GM12872 (cell line): ENCODE results near the gene BRSK2.

ENCODE experiments used
- CTCF ChIP-seq: IDR thresholded peaks from 3 replicates; pipeline ENCODE4 v1.5.1; 2011; ENCODE audit warnings: low read depth, mild to moderate bottlenecking, low read length, moderate library complexity; ENCODE audit not compliant: insufficient read depth

BRSK2 gene

GRCh38 chr11:1368966-1369365 lies 20.8 kb upstream of the BRSK2 start:
- TF ChIP-seq CTCF: no peak

DNA sequence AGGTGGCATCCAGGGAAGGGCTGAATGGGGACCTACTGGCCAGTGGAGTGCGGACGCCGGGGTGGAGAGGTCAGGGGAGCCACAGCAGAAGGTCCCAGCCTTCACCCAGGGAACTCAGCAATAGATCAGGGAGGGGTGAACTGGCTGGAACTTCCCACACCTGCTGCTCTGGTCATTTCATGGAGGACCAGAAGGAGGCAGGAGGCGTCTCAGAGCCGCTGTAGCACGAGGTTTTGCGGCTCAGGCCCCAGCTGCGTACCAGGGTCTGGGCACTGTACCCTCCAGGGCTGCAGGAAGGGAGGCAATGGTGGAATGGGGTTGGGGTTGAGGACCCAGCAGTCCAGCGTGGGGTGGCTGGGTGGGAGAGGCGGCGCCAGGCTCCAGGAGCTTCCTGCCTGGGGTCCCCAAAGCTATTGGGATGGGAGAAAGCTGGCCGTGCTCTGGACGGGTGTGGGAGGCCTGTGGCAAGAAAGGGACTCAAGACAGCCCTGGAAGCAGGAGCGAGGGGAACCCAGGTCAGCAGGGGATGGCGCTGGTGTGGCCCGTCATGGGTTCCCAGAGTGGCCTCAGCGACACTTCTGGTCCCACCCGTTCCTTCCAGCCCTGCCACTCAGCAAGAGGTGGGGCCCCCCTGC lies 20.2 kb upstream of the BRSK2 start:
- no peak for TF ChIP-seq CTCF

DNA sequence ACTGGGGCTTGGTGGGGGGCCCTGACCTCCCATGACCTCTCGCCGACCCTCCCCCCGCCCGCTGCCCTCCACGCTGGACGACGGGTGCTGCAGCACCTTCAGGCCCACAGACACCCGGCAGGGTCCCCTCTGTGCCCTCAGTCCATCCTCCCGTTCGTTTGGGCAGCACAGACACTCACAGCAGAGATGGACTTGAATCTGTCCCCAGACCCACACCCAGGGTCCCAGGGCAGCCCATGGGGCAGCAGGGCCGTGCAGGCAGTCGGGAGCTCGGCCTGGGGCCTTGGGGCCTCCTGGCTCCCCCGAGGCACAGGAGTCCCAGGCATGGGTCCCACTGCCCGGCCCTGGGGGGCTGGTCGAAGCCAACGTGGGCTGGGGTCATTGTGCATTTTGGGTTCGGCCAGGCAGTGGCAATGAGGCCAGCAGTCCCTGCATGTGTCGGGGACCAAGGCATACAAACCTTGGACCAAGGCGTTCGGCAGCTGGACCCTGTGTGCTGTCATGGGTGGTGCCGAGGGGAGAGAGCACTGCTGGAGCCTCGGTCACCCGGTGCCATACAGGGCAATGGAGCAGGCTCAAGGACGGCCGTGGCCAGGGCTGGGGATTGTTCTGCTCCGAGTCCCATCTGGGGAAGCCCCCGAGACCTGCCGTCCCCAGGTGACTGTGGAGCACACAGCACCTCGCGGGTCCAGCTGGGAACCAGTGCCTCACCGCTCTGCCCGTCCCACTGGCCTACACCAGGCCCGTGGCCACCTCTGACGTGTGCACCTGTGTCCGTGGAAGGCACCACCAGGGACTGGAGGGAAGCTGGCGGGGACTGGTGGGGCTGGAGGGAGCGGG lies 19.3 kb upstream of the BRSK2 start:
- no peak for TF ChIP-seq CTCF

DNA sequence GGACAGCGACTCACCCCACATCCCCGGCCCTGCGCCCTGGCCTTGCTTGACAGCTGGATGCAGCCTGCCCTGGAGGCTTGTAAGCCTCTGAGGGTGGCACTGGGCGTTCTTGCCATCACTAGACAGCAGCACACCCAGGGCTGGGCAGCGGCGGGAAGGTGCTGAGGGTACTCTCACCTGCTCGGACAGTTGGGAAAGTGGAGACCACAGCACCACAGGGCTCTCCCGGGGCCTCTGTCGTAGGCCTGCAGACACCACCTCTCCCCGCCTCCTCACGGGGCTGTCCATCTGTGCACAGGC lies 18.8 kb upstream of the BRSK2 start:
- TF ChIP-seq CTCF: no peak

DNA sequence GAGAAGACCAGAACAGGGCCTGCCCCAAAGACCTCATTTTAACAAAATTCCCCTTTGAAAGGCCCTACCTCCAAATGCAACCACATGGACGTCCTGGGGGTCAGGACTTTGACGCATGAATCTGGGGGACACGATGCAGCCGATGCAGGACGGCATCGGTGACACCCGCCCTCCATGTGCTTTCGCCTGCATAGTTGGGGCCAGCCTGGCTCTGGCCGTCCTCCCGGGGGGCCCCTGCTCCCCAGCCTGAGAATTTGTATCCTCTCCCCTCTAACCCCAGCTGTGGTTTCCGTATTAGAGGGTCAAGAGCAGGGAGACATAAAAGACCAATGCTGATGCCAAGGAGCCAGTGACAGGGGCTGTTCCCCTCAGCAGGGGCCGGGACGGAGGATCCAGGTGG lies 18.4 kb upstream of the BRSK2 start:
- no peak for TF ChIP-seq CTCF

- TF ChIP-seq CTCF: no peak
Observed at GRCh38 chr11:1371836-1372465, 17.8 kb upstream of the BRSK2 start.

GRCh38 chr11:1372660-1373059 lies 17.1 kb upstream of the BRSK2 start:
- no peak for TF ChIP-seq CTCF
